AG10803 (cell line): ENCODE measurements around the gene TRIM41.
A peak's percentile ranks its signal among the peaks of the same experiment; 100 is the strongest.

Source experiments
- DNase-seq: peaks from one replicate; pipeline ENCODE4 v3.0.0; 2010; ENCODE audit warnings: low read depth
- H3K4me3 ChIP-seq: 2 replicates; pipeline ENCODE4 v1.5.1; 2011; ENCODE audit warnings: mild to moderate bottlenecking, low read length, control low read depth
- TF ChIP-seq, protein P1 (sequence below): conservative IDR thresholded peaks from 2 replicates; pipeline ENCODE4 v1.5.1; 2011; ENCODE audit warnings: mild to moderate bottlenecking, low read length, control low read depth, inconsistent platforms

The TRIM41 gene

DNA sequence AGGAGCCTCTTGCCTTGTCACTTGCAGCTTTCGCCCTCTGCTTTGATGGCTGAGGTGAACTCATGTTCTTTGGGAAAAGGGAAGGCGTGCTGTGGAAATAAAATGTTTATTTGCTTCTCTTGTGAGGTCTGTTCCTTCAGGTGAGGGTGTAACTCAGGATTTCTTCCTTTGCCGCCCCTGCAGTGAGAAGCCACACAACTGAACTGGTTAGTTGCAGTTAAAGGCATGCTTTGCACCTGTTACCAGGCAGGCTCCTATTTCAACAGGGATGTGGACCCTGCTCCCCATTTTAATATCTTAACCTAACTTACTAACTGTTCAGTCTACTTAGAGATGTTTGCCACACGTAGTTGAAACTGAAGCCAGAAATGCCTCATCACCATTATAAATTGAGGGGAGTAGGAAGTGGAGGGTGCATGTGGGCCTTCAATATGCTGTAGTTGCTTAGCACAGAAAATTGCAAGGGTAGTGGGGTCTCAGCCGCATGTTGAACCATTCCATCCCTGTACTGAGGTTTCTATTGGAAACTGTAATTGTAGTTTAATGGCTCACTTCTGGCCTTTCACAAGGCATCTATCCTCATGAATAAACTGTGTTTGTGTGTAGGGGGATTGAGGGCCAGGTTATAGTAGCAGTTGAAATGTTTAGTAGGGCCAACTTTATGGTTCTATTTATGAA lies 12.7 kb downstream of the TRIM41 start:
- DNase-seq, result no peak
- TF ChIP-seq, protein P1, sequence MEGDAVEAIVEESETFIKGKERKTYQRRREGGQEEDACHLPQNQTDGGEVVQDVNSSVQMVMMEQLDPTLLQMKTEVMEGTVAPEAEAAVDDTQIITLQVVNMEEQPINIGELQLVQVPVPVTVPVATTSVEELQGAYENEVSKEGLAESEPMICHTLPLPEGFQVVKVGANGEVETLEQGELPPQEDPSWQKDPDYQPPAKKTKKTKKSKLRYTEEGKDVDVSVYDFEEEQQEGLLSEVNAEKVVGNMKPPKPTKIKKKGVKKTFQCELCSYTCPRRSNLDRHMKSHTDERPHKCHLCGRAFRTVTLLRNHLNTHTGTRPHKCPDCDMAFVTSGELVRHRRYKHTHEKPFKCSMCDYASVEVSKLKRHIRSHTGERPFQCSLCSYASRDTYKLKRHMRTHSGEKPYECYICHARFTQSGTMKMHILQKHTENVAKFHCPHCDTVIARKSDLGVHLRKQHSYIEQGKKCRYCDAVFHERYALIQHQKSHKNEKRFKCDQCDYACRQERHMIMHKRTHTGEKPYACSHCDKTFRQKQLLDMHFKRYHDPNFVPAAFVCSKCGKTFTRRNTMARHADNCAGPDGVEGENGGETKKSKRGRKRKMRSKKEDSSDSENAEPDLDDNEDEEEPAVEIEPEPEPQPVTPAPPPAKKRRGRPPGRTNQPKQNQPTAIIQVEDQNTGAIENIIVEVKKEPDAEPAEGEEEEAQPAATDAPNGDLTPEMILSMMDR, result no peak
- H3K4me3 ChIP-seq, result no peak overlapping the region

DNA sequence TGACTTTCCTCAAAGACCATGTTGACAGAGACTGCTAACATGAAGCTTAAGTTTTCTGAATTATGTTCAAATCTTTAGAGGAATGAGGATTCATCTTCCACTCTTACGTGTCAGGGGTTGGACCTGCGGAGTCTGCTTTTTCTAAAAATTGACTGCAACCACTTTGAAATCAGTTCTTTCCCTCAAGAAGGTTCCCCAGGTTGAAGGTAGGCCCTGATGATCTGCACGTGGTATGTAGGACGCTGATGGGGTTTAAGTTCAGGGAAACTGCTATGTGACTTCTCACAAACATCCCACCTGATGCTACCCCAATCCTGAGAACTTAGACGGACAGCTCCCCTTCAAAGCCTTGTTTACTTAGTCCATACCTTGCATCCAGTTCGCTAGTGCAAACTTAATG lies 13.4 kb downstream of the TRIM41 start:
- no peak overlapping the region for H3K4me3 ChIP-seq
- no peak for DNase-seq
- TF ChIP-seq, protein P1, result no peak

DNA sequence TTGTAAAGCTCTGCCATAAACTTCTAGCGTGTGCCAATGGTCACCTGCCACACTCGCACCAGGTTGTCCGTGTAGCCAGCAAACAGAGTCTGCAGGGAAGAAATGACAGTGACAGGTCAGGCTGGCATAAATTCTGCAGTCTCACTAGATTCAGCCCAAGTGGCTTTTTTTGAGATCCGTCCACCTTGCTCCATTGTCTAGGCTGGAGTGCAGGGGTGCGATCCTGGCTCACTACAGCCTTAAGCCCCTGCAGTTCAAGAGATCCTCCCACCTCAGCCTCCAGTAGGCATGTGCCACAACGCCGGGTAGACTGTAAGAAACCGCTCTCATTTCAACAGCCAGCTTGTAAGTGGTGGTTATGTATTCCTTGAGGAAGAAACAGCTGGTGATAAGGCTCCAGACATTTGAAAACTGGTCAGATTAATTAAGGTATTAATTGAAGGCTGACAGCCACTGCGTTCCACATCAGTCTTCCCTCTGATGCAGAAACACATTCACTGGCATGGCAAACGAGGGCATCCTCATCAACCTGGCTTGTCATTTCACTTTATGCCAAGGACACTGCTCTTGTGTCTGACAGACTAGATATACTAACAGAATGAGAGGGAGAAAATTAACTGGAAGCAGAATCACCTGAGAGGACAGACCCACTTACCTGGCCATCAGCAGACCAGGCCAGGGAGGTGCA lies 14.0 kb downstream of the TRIM41 start:
- DNase-seq, result no peak
- H3K4me3 ChIP-seq, result no peak overlapping the region
- TF ChIP-seq, protein P1, result no peak

DNA sequence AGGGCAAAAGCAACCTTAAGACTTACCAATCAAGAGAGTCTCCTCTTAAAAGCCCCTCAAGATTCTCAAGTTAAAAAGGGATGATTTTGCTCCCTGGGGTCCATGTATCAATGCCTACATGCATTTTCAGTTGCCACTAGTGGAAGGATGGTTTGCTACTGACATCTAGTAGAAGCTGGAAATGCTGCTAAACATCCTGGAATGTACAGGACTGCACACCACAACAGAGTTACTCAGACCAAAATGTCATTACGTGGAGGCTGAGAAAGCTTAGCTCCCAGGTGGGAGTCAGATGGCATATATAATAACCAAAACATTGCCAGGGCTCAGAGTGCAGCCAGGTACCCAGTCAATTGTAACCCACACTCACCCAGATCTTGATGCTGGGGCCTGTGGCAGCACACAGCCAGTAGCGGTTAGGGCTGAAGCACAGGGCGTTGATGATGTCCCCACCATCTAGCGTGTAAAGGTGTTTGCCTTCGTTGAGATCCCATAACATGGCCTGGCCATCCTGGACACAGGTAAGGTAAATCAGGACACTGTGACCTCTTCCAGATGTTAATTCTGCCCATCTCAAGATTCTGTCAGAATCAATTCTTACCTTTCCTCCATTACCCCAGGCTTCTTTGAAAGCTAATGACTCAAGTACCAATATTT lies 14.8 kb downstream of the TRIM41 start:
- TF ChIP-seq, protein P1, result no peak
- no peak overlapping the region for H3K4me3 ChIP-seq
- DNase-seq, result no peak

DNA sequence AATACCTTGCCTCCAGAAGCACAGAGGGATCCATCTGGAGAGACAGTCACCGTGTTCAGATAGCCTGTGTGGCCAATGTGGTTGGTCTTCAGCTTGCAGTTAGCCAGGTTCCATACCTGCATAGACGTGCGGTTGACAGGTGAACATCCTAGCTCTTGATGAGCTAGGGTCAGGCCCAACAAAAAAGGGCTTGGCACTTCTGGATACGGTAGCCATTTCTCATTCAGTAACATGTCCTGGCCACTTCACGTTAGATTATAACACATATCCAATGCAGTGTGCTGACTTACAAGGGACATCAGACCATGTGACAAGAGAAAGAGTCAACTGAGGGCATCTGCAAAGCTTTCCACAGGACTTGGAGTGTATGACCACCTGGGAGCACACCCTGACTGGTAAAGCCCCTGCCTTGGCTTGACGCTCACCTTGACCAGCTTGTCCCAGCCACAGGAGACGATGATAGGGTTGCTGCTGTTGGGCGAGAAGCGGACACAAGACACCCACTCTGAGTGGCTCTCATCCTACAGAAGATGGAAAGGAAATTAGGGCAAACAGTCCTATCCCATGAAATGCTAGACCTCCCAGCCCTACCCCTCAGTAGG lies 16.1 kb downstream of the TRIM41 start:
- DNase-seq, result no peak
- H3K4me3 ChIP-seq, result no peak overlapping the region
- TF ChIP-seq, protein P1, result no peak

DNA sequence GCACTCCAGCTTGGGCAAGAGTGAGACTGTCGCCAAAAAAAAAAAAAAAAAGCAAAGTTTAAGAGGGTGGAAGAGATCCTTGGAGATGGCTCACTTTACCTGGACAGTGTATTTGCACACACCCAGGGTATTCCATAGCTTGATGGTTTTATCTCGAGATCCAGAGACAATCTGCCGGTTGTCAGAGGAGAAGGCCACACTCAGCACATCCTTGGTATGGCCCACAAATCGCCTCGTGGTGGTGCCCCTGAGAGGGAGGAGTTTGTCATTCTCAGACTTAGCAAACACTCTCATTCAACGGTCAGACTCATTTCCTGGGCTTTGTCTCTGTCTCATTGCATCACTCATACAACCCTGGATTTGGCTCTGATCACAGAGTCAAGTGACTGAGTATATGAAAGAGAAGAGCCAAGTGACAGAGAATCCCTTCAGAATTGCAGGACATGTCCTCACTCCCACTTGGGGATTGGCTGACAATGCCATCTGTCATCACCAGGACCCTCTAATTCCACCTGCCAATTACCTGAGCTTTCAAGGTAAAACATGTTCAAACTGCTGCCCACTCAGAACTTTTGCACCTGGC lies 18.4 kb downstream of the TRIM41 start:
- TF ChIP-seq, protein P1, result 0 out of 2 replicates have a peak, but pooled peaks have one; percentile 12
- H3K4me3 ChIP-seq, result peak overlapping the region; percentile 98
- peak; percentile 85 for DNase-seq
